Kidney epithelial cell (primary cell): ENCODE data around the gene GIPC1. TPM values are rescaled to one million over a fixed set of nuclear protein-coding genes. Genes with fewer than 3 reads are reported as not detected.

Source experiments
- DNase-seq: peaks from one replicate; pipeline ENCODE4 v3.0.0-alpha.2; 2010; ENCODE audit warnings: low read depth
- H3K27me3 ChIP-seq: 2 replicates; pipeline ENCODE4 v1.6.0; 2011; ENCODE audit warnings: low read length; ENCODE audit not compliant: control insufficient read depth, insufficient read depth
- H3K36me3 ChIP-seq: 2 replicates; pipeline ENCODE4 v1.5.1; 2011; ENCODE audit warnings: low read length; ENCODE audit not compliant: control insufficient read depth, insufficient read depth
- H3K4me3 ChIP-seq: 2 replicates; pipeline ENCODE4 v1.5.1; 2011; ENCODE audit warnings: low read depth, mild to moderate bottlenecking, control low read depth, low read length
- CTCF ChIP-seq: IDR thresholded peaks from 2 replicates; pipeline ENCODE4 v1.5.1; 2011; ENCODE audit warnings: mild to moderate bottlenecking, moderate library complexity, low read length, control low read depth, inconsistent platforms; ENCODE audit not compliant: insufficient read depth, poor library complexity, severe bottlenecking
- total RNA-seq: library from RNA; depleted of rRNA; stranded (reverse); fragments of >200 nt; gene quantifications from 2 replicates; pipeline ENCODE4 v1.2.3, GENCODE V29; 2015

The GIPC1 gene
- total RNA-seq, 1 donor from 2014 or later, result 188 TPM

- peak; percentile 9 for TF ChIP-seq CTCF
Observed at GRCh38 chr19:14516048-14516534, 20.2 kb upstream of the GIPC1 start.

GRCh38 chr19:14515501-14516047 lies 19.6 kb upstream of the GIPC1 start:
- Histone ChIP-seq H3K4me3 (peak overlapping the region; percentile 98), H3K36me3 (no peaks in the 10 kb centered on the region), H3K27me3 (no peaks in the 10 kb centered on the region)
- TF ChIP-seq CTCF, result no peak
- no peak for DNase-seq

More at GRCh38 chr19:14516048-14516534, 20.2 kb upstream of the GIPC1 start:
- Histone ChIP-seq H3K27me3 (no peaks in the 10 kb centered on the region), H3K36me3 (no peaks in the 10 kb centered on the region), H3K4me3 (peak overlapping the region; percentile 98)
- no peak for DNase-seq

- TF ChIP-seq CTCF, result no peak
- no peaks in the 10 kb centered on the region for H3K27me3 ChIP-seq
- no peaks in the 10 kb centered on the region for H3K36me3 ChIP-seq
- no peak for DNase-seq
- no peak overlapping the region for H3K4me3 ChIP-seq
Observed at GRCh38 chr19:14514215-14514863, 18.4 kb upstream of the GIPC1 start.

- no peak for TF ChIP-seq CTCF
- Histone ChIP-seq H3K27me3 (no peaks in the 10 kb centered on the region), H3K4me3 (no peak overlapping the region), H3K36me3 (no peaks in the 10 kb centered on the region)
- DNase-seq, result no peak
Observed at GRCh38 chr19:14512406-14512961, 16.6 kb upstream of the GIPC1 start.

- H3K36me3 ChIP-seq, result no peaks in the 10 kb centered on the region
- no peak overlapping the region for H3K4me3 ChIP-seq
- no peaks in the 10 kb centered on the region for H3K27me3 ChIP-seq
- no peak for TF ChIP-seq CTCF
- DNase-seq, result no peak
Observed at GRCh38 chr19:14511229-14511593, 15.3 kb upstream of the GIPC1 start.
